Duodenal mucosa (tissue), 2 donors: ENCODE results near the gene BRAF.

Experiments
- H3K27ac ChIP-seq: one replicate; pipeline ENCODE4 v1.7.0; 2013; ENCODE audit warnings: low read depth, low read length
- H3K27me3 ChIP-seq, 2 donors: one replicate each; pipeline ENCODE4 v1.7.0; 2013; ENCODE audit warnings: low read length in 2 of 2, control low read depth in 1 of 2; ENCODE audit not compliant: insufficient read depth in 2 of 2, control insufficient read depth in 1 of 2
- H3K36me3 ChIP-seq, 2 donors: one replicate each; pipeline ENCODE4 v1.7.0; 2013; ENCODE audit warnings: low read length in 2 of 2, control low read depth in 1 of 2; ENCODE audit not compliant: insufficient read depth in 2 of 2, control insufficient read depth in 1 of 2
- H3K4me1 ChIP-seq, 2 donors: one replicate each; pipeline ENCODE4 v1.7.0; 2013; ENCODE audit warnings: low read length in 2 of 2, control low read depth in 1 of 2; ENCODE audit not compliant: insufficient read depth in 2 of 2, control insufficient read depth in 1 of 2
- H3K4me3 ChIP-seq, 2 donors: one replicate each; pipeline ENCODE4 v1.7.0; 2013; ENCODE audit warnings: low read length in 2 of 2, low read depth in 1 of 2
- H3K9ac ChIP-seq, 2 donors: one replicate each; pipeline ENCODE4 v1.7.0; 2013; ENCODE audit warnings: low read length in 2 of 2, low read depth in 1 of 2
- H3K9me3 ChIP-seq, 2 donors: one replicate each; pipeline ENCODE4 v1.7.0; 2013; ENCODE audit warnings: low read length in 2 of 2, control low read depth in 1 of 2; ENCODE audit not compliant: control insufficient read depth in 1 of 2

BRAF gene

GRCh38 chr7:140688341-140688740, 236.4 kb downstream of the BRAF start:
- Histone ChIP-seq H3K27ac (no peak overlapping the region), H3K9ac (no peak overlapping the region), H3K9me3 (no peaks in the 10 kb centered on the region), H3K4me1 (no peaks in the 10 kb centered on the region), H3K27me3 (no peaks in the 10 kb centered on the region), H3K36me3 (peaks cover 12 to 31% of the 10 kb centered on the region in 2 donors), H3K4me3 (no peak overlapping the region)

- H3K27ac ChIP-seq = no peak overlapping the region
- H3K4me1 ChIP-seq = no peaks in the 10 kb centered on the region
- H3K36me3 ChIP-seq = peaks cover 9 to 32% of the 10 kb centered on the region in 2 donors
- no peaks in the 10 kb centered on the region for H3K27me3 ChIP-seq
- no peak overlapping the region for H3K9ac ChIP-seq
- no peak overlapping the region for H3K4me3 ChIP-seq
- H3K9me3 ChIP-seq = no peaks in the 10 kb centered on the region
These were observed 237.8 kb downstream of the BRAF start for GRCh38 chr7:140686921-140687320.

DNA sequence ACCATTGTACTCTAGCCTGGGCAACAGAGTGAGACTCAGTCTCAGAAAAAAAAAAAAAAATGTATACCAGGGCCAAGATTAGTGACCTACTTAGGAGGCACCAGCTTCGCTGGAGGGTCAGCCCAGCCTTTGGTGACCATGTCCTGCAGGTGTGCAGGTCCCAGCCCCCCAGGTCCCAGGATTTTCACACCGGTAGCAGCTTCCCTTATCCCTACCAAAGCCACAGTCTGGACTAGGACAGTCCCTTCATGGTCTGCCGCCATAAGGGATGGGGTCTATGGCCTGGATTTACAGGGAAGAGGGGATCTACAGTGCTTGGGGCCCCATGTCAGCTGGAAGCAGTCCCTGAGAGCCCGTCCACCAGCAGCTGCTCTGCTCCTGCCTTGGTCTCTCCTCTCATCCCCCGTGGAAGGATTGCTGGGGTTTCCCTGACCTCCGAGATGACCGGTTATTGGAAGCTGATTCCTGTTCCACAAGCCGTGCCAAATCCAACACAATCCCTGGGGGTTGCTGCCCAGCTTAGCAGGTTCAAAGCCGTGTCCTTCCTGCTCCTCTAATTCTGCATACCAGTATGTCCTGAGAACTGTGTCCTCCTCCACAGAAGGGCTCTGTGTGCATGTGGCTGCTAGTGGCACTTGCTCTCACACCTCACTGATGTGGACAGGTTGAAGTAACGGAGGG, 239.2 kb downstream of the BRAF start:
- Histone ChIP-seq H3K36me3 (peaks cover 7 to 33% of the 10 kb centered on the region in 2 donors), H3K27ac (no peak overlapping the region), H3K4me3 (no peak overlapping the region), H3K9ac (no peak overlapping the region), H3K4me1 (no peaks in the 10 kb centered on the region), H3K9me3 (no peaks in the 10 kb centered on the region), H3K27me3 (no peaks in the 10 kb centered on the region)

DNA sequence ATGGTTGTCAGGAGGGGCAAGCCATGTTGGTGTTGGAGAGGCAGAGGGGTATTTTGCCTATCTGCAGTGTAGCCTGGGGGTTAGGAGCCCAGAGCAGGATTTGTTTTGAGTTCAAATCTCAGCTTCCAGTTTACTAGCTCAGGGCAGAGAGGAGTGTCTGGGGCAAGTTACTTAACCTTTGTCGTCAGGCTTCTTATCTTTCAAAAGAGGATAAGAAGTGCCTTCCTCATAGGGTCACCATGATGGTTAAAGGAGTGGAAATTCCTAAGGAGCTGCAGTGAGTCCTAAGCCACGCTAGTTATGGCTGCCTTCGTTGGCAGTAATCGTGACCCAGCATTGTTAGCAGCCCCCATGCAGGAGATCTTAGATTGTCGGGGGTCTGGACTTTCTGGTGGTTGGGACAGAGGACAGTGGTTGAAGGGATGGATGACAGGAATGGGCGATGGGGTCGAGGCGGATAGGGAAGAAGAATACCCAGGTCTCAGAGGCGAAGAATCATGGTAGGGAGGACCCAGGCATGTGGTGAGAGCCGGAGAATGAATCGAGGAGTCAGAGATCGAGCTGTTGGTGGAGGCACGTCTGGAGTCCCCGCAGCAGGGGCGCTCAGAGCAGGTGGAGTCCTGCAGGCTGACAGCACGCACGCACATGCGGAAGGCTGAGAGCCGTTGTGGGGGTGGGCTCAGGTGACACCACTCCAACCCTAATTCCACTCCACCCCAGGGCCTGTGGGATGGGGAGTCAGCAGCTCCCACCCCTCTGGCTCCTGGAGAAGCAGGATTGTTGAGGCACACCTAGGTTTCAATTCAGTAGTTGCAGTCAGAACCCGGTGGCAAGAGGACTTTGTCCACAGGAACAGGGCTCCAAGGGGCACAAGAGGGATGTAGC, 240.4 kb downstream of the BRAF start:
- Histone ChIP-seq H3K4me1 (no peaks in the 10 kb centered on the region), H3K27me3 (no peaks in the 10 kb centered on the region), H3K36me3 (peaks cover 1 to 32% of the 10 kb centered on the region in 2 donors), H3K27ac (no peak overlapping the region), H3K4me3 (no peak overlapping the region), H3K9ac (no peak overlapping the region), H3K9me3 (no peaks in the 10 kb centered on the region)

GRCh38 chr7:140683657-140684056, 241.1 kb downstream of the BRAF start:
- H3K4me1 ChIP-seq = no peaks in the 10 kb centered on the region
- no peak overlapping the region for H3K4me3 ChIP-seq
- H3K9ac ChIP-seq = no peak overlapping the region
- peaks cover 0 to 37% of the 10 kb centered on the region in 2 donors for H3K36me3 ChIP-seq
- no peak overlapping the region for H3K27ac ChIP-seq
- no peaks in the 10 kb centered on the region for H3K9me3 ChIP-seq
- H3K27me3 ChIP-seq = no peaks in the 10 kb centered on the region

GRCh38 chr7:140681766-140682165, 243.0 kb downstream of the BRAF start:
- Histone ChIP-seq H3K4me3 (no peak overlapping the region), H3K9me3 (no peaks in the 10 kb centered on the region), H3K36me3 (peaks cover 0 to 32% of the 10 kb centered on the region in 2 donors), H3K27ac (no peak overlapping the region), H3K4me1 (no peaks in the 10 kb centered on the region), H3K27me3 (no peaks in the 10 kb centered on the region), H3K9ac (no peak overlapping the region)

GRCh38 chr7:140680886-140681285, 243.8 kb downstream of the BRAF start:
- no peaks in the 10 kb centered on the region for H3K4me1 ChIP-seq
- no peak overlapping the region for H3K4me3 ChIP-seq
- no peaks in the 10 kb centered on the region for H3K27me3 ChIP-seq
- no peaks in the 10 kb centered on the region for H3K9me3 ChIP-seq
- peaks cover 0 to 32% of the 10 kb centered on the region in 2 donors for H3K36me3 ChIP-seq
- no peak overlapping the region for H3K27ac ChIP-seq
- no peak overlapping the region for H3K9ac ChIP-seq

DNA sequence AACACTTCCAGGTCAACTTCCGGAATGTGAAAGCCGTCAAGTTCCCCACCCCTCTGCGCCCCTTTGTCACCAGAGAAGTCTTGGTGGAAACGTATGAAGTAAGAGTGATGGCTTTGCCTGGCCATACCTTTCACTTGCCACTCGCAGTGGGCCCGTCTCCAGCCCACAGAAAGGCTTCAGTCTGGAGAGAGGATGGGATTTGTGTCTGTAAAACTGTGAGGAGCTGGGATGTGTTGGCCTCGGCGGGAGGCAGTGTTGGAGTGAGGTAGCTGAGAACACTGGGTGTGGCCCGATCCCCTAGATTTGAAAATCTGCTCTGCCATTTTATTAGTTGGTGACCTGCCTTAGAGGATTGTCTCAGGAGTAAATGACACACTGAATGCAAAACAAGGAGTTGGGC, 245.5 kb downstream of the BRAF start:
- peaks cover under 1 to 14% of the 10 kb centered on the region in 2 donors for H3K4me1 ChIP-seq
- no peak overlapping the region for H3K27ac ChIP-seq
- no peaks in the 10 kb centered on the region for H3K9me3 ChIP-seq
- H3K4me3 ChIP-seq = no peak overlapping the region
- no peaks in the 10 kb centered on the region for H3K27me3 ChIP-seq
- no peak overlapping the region for H3K9ac ChIP-seq
- peaks cover 0 to 26% of the 10 kb centered on the region in 2 donors for H3K36me3 ChIP-seq

DNA sequence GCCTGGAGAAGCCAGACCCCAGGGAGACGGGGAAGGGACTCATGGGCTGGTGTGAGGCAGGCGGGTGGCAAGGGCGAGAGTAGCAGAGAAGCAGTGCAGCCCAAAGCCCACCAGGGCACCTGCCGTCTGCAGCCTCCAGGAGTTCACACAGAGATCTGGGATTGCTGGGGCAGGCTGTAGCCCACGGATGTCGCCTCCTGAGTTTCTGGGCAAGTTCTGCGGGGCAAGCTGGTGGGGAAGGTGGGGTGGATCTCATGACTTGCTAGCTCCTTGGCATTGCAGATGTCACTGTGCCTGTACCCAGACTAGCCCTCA, 246.0 kb downstream of the BRAF start:
- Histone ChIP-seq H3K4me3 (no peak overlapping the region), H3K4me1 (peaks cover 5 to 18% of the 10 kb centered on the region in 2 donors), H3K9ac (no peak overlapping the region), H3K36me3 (peaks cover 0 to 26% of the 10 kb centered on the region in 2 donors), H3K27me3 (no peaks in the 10 kb centered on the region), H3K27ac (no peak overlapping the region), H3K9me3 (no peaks in the 10 kb centered on the region)

DNA sequence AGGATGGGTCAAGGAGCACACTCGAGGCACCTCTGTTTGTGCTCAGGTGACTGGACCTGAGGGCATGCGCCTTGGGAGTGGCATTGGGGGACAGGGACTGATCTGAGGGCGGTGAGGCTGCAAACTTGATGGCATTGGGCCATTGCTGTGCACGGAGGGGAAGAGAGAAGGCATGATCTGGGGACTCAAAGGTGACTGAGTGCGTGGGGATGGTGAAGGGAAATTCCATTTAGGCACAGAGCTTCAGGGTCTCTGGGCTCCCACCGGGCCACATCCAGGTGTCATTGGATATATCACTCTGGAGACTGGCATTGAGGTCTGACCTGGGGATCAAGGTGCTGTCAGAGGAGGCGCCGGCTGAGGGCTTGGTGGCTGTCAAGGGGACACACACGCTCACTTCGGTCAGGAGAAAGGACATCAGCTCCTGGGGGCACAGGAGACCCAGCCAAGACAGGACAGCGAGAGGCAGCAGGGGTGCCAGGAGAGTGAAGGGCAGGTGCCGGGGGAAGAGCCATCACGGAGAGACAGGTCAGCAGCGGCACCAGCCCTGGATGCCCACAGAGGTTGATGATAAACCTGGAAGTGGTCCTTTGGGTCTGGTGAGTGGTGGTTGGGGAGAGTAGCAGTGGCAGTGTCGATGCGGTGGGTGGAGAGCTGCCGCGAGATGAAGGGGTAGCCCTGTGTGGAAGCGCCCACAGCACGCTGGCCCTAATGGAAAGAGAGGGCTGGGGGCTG, 246.5 kb downstream of the BRAF start:
- H3K27me3 ChIP-seq = no peaks in the 10 kb centered on the region
- no peak overlapping the region for H3K4me3 ChIP-seq
- H3K9ac ChIP-seq = no peak overlapping the region
- no peak overlapping the region for H3K27ac ChIP-seq
- H3K9me3 ChIP-seq = no peaks in the 10 kb centered on the region
- peaks cover 0 to 26% of the 10 kb centered on the region in 2 donors for H3K36me3 ChIP-seq
- H3K4me1 ChIP-seq = peaks cover 6 to 23% of the 10 kb centered on the region in 2 donors
